ACC112 (cell line): ENCODE data around the gene ATPAF2.

Source experiments
- H2AFZ ChIP-seq: fragments of 200-600 bp; sonication (generic); one replicate; pipeline ENCODE4 v1.6.0; 2017; ENCODE audit warnings: antibody characterized with exemption, low read length; ENCODE audit not compliant: unreplicated experiment
- H3K27ac ChIP-seq: fragments of 200-600 bp; sonication (generic); 2 replicates; pipeline ENCODE4 v1.5.1; 2014; ENCODE audit warnings: low read depth, mild to moderate bottlenecking, antibody characterized with exemption, low read length, moderate library complexity
- H3K27me3 ChIP-seq: fragments of 200-600 bp; sonication (generic); 2 replicates; pipeline ENCODE4 v1.6.1; 2014; ENCODE audit warnings: mild to moderate bottlenecking, antibody characterized with exemption, low read length, moderate library complexity, mixed read lengths; ENCODE audit not compliant: insufficient read depth
- H3K36me3 ChIP-seq: fragments of 200-600 bp; sonication (generic); 2 replicates; pipeline ENCODE4 v1.6.1; 2016; ENCODE audit warnings: mild to moderate bottlenecking, antibody characterized with exemption, low read length, moderate library complexity, mixed read lengths; ENCODE audit not compliant: insufficient read depth
- H3K4me1 ChIP-seq: fragments of 200-600 bp; sonication (generic); one replicate; pipeline ENCODE4 v1.6.1; 2016; ENCODE audit warnings: low read length, mixed read lengths; ENCODE audit not compliant: insufficient read depth, unreplicated experiment, control insufficient read depth
- H3K4me3 ChIP-seq: fragments of 200-600 bp; sonication (generic); 2 replicates; pipeline ENCODE4 v1.5.1; 2014; ENCODE audit warnings: mild to moderate bottlenecking, low read depth, low read length
- H3K79me2 ChIP-seq: fragments of 200-600 bp; sonication (generic); one replicate; pipeline ENCODE4 v1.6.0; 2016; ENCODE audit warnings: low read length; ENCODE audit not compliant: control insufficient read depth, unreplicated experiment, insufficient read depth

Gene ATPAF2

GRCh38 chr17:17985555-17985954 lies 53.4 kb downstream of the ATPAF2 start:
- no peak overlapping the region for H2AFZ ChIP-seq
- H3K79me2 ChIP-seq, result no peaks in the 10 kb centered on the region
- peaks cover 7% of the 10 kb centered on the region for H3K4me1 ChIP-seq
- H3K4me3 ChIP-seq, result no peak overlapping the region
- H3K27me3 ChIP-seq, result no peaks in the 10 kb centered on the region
- no peaks in the 10 kb centered on the region for H3K36me3 ChIP-seq
- H3K27ac ChIP-seq, result no peak overlapping the region

DNA sequence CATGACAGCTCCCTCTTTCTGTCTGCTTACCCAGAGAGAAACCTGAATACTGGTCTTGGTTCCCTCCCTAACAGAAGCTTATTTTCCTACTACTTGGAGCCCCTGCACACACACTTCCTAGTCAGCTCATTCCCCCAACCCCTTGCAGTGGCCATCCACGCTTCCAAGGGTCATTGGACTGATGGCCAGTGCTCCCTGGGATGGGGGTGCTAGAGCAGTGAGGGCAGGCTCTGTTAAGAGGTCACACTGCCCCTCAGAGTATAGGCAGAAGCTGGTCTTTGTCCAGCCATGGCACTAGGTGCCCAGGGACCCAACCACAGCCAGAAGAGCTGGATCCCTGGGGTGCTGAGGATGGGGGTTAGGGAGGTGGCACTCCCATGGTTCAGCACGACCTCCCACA lies 53.8 kb downstream of the ATPAF2 start:
- H3K4me1 ChIP-seq, result peaks cover 3% of the 10 kb centered on the region
- H3K36me3 ChIP-seq, result no peaks in the 10 kb centered on the region
- no peaks in the 10 kb centered on the region for H3K27me3 ChIP-seq
- H3K4me3 ChIP-seq, result no peak overlapping the region
- H3K79me2 ChIP-seq, result no peaks in the 10 kb centered on the region
- H3K27ac ChIP-seq, result no peak overlapping the region
- H2AFZ ChIP-seq, result no peak overlapping the region

DNA sequence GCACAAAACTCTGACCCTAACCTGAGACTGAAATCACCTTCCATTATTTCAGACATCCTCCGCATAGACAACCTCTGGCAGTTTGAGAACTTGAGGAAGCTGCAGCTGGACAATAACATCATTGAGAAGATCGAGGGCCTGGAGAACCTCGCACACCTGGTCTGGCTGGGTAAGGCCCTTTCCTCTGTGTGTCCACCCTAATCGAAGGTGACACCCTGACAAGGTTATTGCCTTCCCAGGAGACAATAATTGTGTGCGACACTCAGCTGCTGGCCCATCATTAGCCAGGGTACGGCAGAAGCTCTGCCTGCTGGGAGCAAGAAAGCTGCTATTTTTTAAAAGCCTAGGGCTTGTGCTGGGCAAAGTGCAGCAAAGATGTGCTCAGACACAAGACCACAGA lies 55.2 kb downstream of the ATPAF2 start:
- Histone ChIP-seq H3K79me2 (no peaks in the 10 kb centered on the region), H2AFZ (no peak overlapping the region), H3K27ac (no peak overlapping the region), H3K4me3 (no peak overlapping the region), H3K4me1 (no peaks in the 10 kb centered on the region), H3K36me3 (no peaks in the 10 kb centered on the region), H3K27me3 (no peaks in the 10 kb centered on the region)

- Histone ChIP-seq H3K36me3 (no peaks in the 10 kb centered on the region), H3K4me3 (no peak overlapping the region), H3K27me3 (no peaks in the 10 kb centered on the region), H3K27ac (no peak overlapping the region), H3K79me2 (no peaks in the 10 kb centered on the region), H2AFZ (no peak overlapping the region), H3K4me1 (no peaks in the 10 kb centered on the region)
These were observed 55.6 kb downstream of the ATPAF2 start for GRCh38 chr17:17983376-17983775.

- Histone ChIP-seq H3K27ac (no peak overlapping the region), H3K79me2 (no peaks in the 10 kb centered on the region)
These were observed 56.2 kb downstream of the ATPAF2 start for GRCh38 chr17:17982801-17983200.

GRCh38 chr17:17981330-17981729 lies 57.6 kb downstream of the ATPAF2 start:
- no peak overlapping the region for H3K4me3 ChIP-seq
- no peaks in the 10 kb centered on the region for H3K79me2 ChIP-seq
- H3K27me3 ChIP-seq, result no peaks in the 10 kb centered on the region
- no peak overlapping the region for H2AFZ ChIP-seq
- H3K27ac ChIP-seq, result no peak overlapping the region
- H3K36me3 ChIP-seq, result no peaks in the 10 kb centered on the region
- no peaks in the 10 kb centered on the region for H3K4me1 ChIP-seq

More at GRCh38 chr17:17982801-17983200, 56.2 kb downstream of the ATPAF2 start:
- H3K27me3 ChIP-seq, result no peaks in the 10 kb centered on the region
- H3K4me3 ChIP-seq, result no peak overlapping the region
- no peaks in the 10 kb centered on the region for H3K4me1 ChIP-seq
- no peaks in the 10 kb centered on the region for H3K36me3 ChIP-seq
- H2AFZ ChIP-seq, result no peak overlapping the region

- Histone ChIP-seq H3K4me1 (no peaks in the 10 kb centered on the region), H3K36me3 (no peaks in the 10 kb centered on the region), H2AFZ (no peak overlapping the region), H3K79me2 (no peaks in the 10 kb centered on the region), H3K27me3 (no peaks in the 10 kb centered on the region), H3K4me3 (no peak overlapping the region), H3K27ac (no peak overlapping the region)
These were observed 59.2 kb downstream of the ATPAF2 start for GRCh38 chr17:17979778-17980177.

GRCh38 chr17:17978481-17979424 lies 60.2 kb downstream of the ATPAF2 start:
- no peaks in the 10 kb centered on the region for H3K79me2 ChIP-seq
- H3K27me3 ChIP-seq, result no peaks in the 10 kb centered on the region
- no peaks in the 10 kb centered on the region for H3K4me1 ChIP-seq
- H3K27ac ChIP-seq, result no peak overlapping the region
- H2AFZ ChIP-seq, result no peak overlapping the region
- H3K36me3 ChIP-seq, result no peaks in the 10 kb centered on the region
- no peak overlapping the region for H3K4me3 ChIP-seq

DNA sequence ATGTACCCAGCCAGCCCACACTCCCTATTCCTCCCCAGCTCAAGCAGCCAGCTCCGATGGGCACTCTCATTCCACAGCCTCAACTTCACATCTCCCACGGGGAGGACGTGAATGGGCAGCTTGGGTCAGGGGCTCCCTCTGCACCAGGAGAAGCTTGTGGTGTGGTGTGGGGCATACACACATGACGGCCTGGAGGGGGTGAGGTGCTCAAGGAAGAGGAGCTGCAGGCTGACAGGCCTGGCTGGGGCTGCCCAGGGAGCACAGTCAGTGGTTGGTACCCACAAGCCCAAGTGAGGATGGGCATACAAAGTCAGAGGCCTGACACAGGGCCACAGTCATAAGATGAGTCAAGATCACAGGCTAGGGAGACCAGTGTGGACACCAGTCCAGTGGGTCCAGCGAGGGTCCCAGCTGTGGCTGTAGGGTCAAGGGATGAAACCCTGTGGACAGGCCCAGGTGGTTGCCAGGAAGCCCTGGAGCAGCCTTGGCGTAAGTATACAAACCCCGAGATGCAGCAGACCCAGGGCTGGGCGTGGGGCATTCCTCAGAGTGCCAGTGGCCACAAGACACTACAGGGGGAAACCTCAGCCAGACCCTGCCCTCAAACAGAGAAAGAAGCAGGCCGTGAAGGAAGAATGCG lies 61.9 kb downstream of the ATPAF2 start:
- H3K4me1 ChIP-seq, result no peaks in the 10 kb centered on the region
- H2AFZ ChIP-seq, result no peak overlapping the region
- no peaks in the 10 kb centered on the region for H3K27me3 ChIP-seq
- no peak overlapping the region for H3K27ac ChIP-seq
- no peaks in the 10 kb centered on the region for H3K36me3 ChIP-seq
- H3K79me2 ChIP-seq, result no peaks in the 10 kb centered on the region
- no peak overlapping the region for H3K4me3 ChIP-seq

GRCh38 chr17:17975436-17975835 lies 63.5 kb downstream of the ATPAF2 start:
- H3K79me2 ChIP-seq, result peaks cover 15% of the 10 kb centered on the region
- no peak overlapping the region for H3K27ac ChIP-seq
- H3K36me3 ChIP-seq, result no peaks in the 10 kb centered on the region
- no peak overlapping the region for H2AFZ ChIP-seq
- no peak overlapping the region for H3K4me3 ChIP-seq
- peaks cover 10% of the 10 kb centered on the region for H3K4me1 ChIP-seq
- no peaks in the 10 kb centered on the region for H3K27me3 ChIP-seq

DNA sequence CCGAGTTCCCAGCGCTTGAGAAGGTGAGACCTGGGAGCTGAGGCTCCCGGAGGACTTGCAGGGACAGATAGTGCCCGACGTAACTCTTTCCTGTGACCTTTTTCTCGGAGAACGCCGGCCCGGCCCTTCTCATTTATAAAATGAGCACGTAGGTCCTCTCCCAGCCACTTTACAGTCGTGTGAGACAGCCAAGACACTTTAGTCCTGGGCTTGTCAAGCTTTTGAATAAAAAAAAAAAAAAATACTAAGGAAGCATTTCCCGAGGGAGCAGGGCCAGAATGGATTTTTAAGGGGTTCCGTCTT lies 66.1 kb downstream of the ATPAF2 start:
- no peak overlapping the region for H2AFZ ChIP-seq
- peak overlapping the region; percentile 57 for H3K27ac ChIP-seq
- H3K4me3 ChIP-seq, result peak overlapping the region; percentile 79
- H3K27me3 ChIP-seq, result no peaks in the 10 kb centered on the region
- H3K79me2 ChIP-seq, result peaks cover 38% of the 10 kb centered on the region
- no peaks in the 10 kb centered on the region for H3K36me3 ChIP-seq
- peaks cover 12% of the 10 kb centered on the region for H3K4me1 ChIP-seq
